HepG2 (cell line): ENCODE results near the gene GARS1. TPM values are rescaled to one million over a fixed set of nuclear protein-coding genes. Genes with fewer than 3 reads are reported as not detected.

Source experiments
- AKAP8 ChIP-seq: sonication (generic); formaldehyde crosslinking; IDR thresholded peaks from 2 replicates; pipeline ENCODE4 v1.5.1; 2020; ENCODE audit warnings: mild to moderate bottlenecking, missing genetic modification reagents
- FOXA1 ChIP-seq, 2 experiments: fragments of 450-650 bp in 1 of 2; sonication (generic) in 1 of 2; formaldehyde crosslinking in 1 of 2; IDR thresholded peaks; 2 replicates each; pipeline versions ENCODE4 v1.4.0 to v1.6.1; 2016 to 2020; ENCODE audit warnings: missing genetic modification reagents in 1 of 2
- KDM5A ChIP-seq: fragments of 200-600 bp; sonication (generic); IDR thresholded peaks from 2 replicates; pipeline ENCODE4 v1.7.0; 2018; ENCODE audit warnings: antibody characterized with exemption, mild to moderate bottlenecking, low read length, borderline replicate concordance
- PBX3 ChIP-seq: sonication (generic); formaldehyde crosslinking; IDR thresholded peaks from 2 replicates; pipeline ENCODE4 v1.8.1; 2023; ENCODE audit warnings: missing genetic modification reagents, inconsistent platforms, borderline replicate concordance
- PHB2 ChIP-seq: fragments of 450-650 bp; IDR thresholded peaks from 2 replicates; pipeline ENCODE4 v1.6.1; 2018; ENCODE audit not compliant: partially characterized antibody
- PHF8 ChIP-seq: sonication (generic); formaldehyde crosslinking; IDR thresholded peaks from 2 replicates; pipeline ENCODE4 v1.5.0; 2020; ENCODE audit warnings: missing genetic modification reagents
- RELA ChIP-seq: sonication (generic); formaldehyde crosslinking; IDR thresholded peaks from 2 replicates; pipeline ENCODE4 v1.4.0; 2020; ENCODE audit warnings: missing genetic modification reagents
- TCF7 ChIP-seq: sonication (generic); IDR thresholded peaks from 2 replicates; pipeline ENCODE4 v1.6.1; 2016; ENCODE audit warnings: antibody characterized with exemption, low read depth
- ZMAT3 ChIP-seq: sonication (generic); formaldehyde crosslinking; conservative IDR thresholded peaks from 2 replicates; pipeline ENCODE4 v1.7.0; 2021; ENCODE audit warnings: missing genetic modification reagents
- ZMYM2 ChIP-seq: sonication (generic); formaldehyde crosslinking; IDR thresholded peaks from 2 replicates; pipeline ENCODE4 v1.8.0; 2022; ENCODE audit warnings: mild to moderate bottlenecking, missing genetic modification reagents
- ZNF17 ChIP-seq: sonication (generic); formaldehyde crosslinking; IDR thresholded peaks from 2 replicates; pipeline ENCODE4 v1.5.0; 2020; ENCODE audit warnings: mild to moderate bottlenecking, missing genetic modification reagents
- ZNF251 ChIP-seq: sonication (generic); formaldehyde crosslinking; IDR thresholded peaks from 2 replicates; pipeline ENCODE4 v1.9.0; 2021; ENCODE audit warnings: mild to moderate bottlenecking, missing genetic modification reagents
- ZNF30 ChIP-seq: sonication (generic); formaldehyde crosslinking; IDR thresholded peaks from 2 replicates; pipeline ENCODE4 v1.5.0; 2020; ENCODE audit warnings: mild to moderate bottlenecking, missing genetic modification reagents
- ZNF383 ChIP-seq: sonication (generic); formaldehyde crosslinking; IDR thresholded peaks from 2 replicates; pipeline ENCODE4 v1.4.0; 2020; ENCODE audit warnings: missing genetic modification reagents, mild to moderate bottlenecking, borderline replicate concordance
- ZNF552 ChIP-seq: sonication (generic); formaldehyde crosslinking; IDR thresholded peaks from 2 replicates; pipeline ENCODE4 v1.9.0; 2022; ENCODE audit warnings: missing genetic modification reagents, mild to moderate bottlenecking, borderline replicate concordance
- ZNF557 ChIP-seq: sonication (generic); formaldehyde crosslinking; IDR thresholded peaks from 2 replicates; pipeline ENCODE4 v1.4.0; 2020; ENCODE audit warnings: missing genetic modification reagents
- ZNF652 ChIP-seq: IDR thresholded peaks from 2 replicates; pipeline ENCODE4 v1.6.1; 2016; ENCODE audit warnings: low read depth, borderline replicate concordance
- ZNF672 ChIP-seq: sonication (generic); formaldehyde crosslinking; IDR thresholded peaks from 2 replicates; pipeline ENCODE4 v1.8.1; 2022; ENCODE audit warnings: missing genetic modification reagents
- polyA plus RNA-seq, 8 experiments: library from polyadenylated mRNA; depleted of rRNA in 3 of 8; stranded (reverse) in 7 of 8; unstranded in 1 of 8; fragments of >200 nt; fragmentation: Illumina TruSeq in 4 of 8; extraction: Trizol in 4 of 8; gene quantifications; 2 replicates each; pipeline versions ENCODE4 v1.2.1 to v1.2.3, GENCODE V29; 2011 to 2016; ENCODE audit warnings: low read depth in 4 of 8, missing spikeins in 1 of 8, mixed read lengths in 1 of 8; ENCODE audit not compliant: insufficient read depth in 1 of 8
- total RNA-seq, 5 experiments: library from RNA; depleted of rRNA; stranded (reverse); fragments of >200 nt; fragmentation: Illumina TruSeq; extraction: Trizol; gene quantifications; 2 replicates each; pipeline ENCODE4 v1.2.3, GENCODE V29; 2016; ENCODE audit warnings: low read depth in 1 of 5
- TF ChIP-seq, protein P1 (sequence below): IDR thresholded peaks from 2 replicates; pipeline ENCODE4 v1.6.1; 2012; ENCODE audit warnings: low read depth, low read length, improper control_type of control experiment
- TF ChIP-seq, protein P2 (sequence below): sonication (generic); formaldehyde crosslinking; IDR thresholded peaks from 2 replicates; pipeline ENCODE4 v1.5.0; 2020; ENCODE audit warnings: mild to moderate bottlenecking, missing genetic modification reagents

The GARS1 gene
- total and polyA plus RNA-seq, 2 of the 13 experiments (the other 11 are each of a cell fraction or from before 2014, with no cell fraction given): 140 to 460 TPM

- no peak for TF ChIP-seq ZNF17 (CRISPR knock-in tag)
- TF ChIP-seq ZMAT3 (CRISPR knock-in tag): peak; percentile 87; the same call in 1 of the 2 replicates
- TF ChIP-seq ZNF557: 0 out of 2 replicates have a peak, but pooled peaks have one; percentile 74
- TF ChIP-seq FOXA1 (IDR thresholded peaks at IDR 0.05): no peak
- peak; percentile 55; the same call in 1 of the 2 replicates for TF ChIP-seq FOXA1 (CRISPR knock-in tag; IDR thresholded peaks at IDR 0.05)
- no peak for TF ChIP-seq ZNF672
- no peak for TF ChIP-seq TCF7
- no peak for TF ChIP-seq PHB2
- TF ChIP-seq, protein P1, sequence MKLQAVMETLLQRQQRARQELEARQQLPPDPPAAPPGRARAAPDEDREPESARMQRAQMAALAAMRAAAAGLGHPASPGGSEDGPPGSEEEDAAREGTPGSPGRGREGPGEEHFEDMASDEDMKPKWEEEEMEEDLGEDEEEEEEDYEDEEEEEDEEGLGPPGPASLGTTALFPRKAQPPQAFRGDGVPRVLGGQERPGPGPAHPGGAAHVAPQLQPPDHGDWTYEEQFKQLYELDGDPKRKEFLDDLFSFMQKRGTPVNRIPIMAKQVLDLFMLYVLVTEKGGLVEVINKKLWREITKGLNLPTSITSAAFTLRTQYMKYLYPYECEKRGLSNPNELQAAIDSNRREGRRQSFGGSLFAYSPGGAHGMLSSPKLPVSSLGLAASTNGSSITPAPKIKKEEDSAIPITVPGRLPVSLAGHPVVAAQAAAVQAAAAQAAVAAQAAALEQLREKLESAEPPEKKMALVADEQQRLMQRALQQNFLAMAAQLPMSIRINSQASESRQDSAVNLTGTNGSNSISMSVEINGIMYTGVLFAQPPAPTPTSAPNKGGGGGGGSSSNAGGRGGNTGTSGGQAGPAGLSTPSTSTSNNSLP: no peak
- TF ChIP-seq ZNF652 (CRISPR knock-in tag): peak; percentile 15; the same call in 1 of the 2 replicates
- peak; percentile 86; the same call in 1 of the 2 replicates for TF ChIP-seq KDM5A
- TF ChIP-seq AKAP8 (CRISPR knock-in tag): no peak
- TF ChIP-seq PBX3 (CRISPR knock-in tag): peak; percentile 60; the same call in 1 of the 2 replicates
- no peak for TF ChIP-seq ZNF251 (CRISPR knock-in tag)
- peak; percentile 88; the same call in 1 of the 2 replicates for TF ChIP-seq ZNF552 (CRISPR knock-in tag)
- no peak; the same call in 1 of the 2 replicates for TF ChIP-seq ZMYM2 (CRISPR knock-in tag)
- TF ChIP-seq RELA (CRISPR knock-in tag): no peak; the same call in 1 of the 2 replicates
- TF ChIP-seq ZNF383 (CRISPR knock-in tag): no peak; the same call in 1 of the 2 replicates
- TF ChIP-seq ZNF30: no peak
- TF ChIP-seq, protein P2, sequence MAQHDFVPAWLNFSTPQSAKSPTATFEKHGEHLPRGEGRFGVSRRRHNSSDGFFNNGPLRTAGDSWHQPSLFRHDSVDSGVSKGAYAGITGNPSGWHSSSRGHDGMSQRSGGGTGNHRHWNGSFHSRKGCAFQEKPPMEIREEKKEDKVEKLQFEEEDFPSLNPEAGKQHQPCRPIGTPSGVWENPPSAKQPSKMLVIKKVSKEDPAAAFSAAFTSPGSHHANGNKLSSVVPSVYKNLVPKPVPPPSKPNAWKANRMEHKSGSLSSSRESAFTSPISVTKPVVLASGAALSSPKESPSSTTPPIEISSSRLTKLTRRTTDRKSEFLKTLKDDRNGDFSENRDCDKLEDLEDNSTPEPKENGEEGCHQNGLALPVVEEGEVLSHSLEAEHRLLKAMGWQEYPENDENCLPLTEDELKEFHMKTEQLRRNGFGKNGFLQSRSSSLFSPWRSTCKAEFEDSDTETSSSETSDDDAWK (CRISPR knock-in tag): no peak
- peak; percentile 93 for TF ChIP-seq PHF8 (CRISPR knock-in tag)
Observed at GRCh38 chr7:30594540-30595435, at the start of gene GARS1 (continued).
